ENCODE data around the gene HSPA9. TPM values are rescaled to one million over a fixed set of nuclear protein-coding genes. Genes with fewer than 3 reads are reported as not detected.

HSPA9 gene
- total and polyA plus RNA-seq, 2 of the 8 experiments (the other 6 are each of a cell fraction or from before 2014, with no cell fraction given) = 191 to 395 TPM

GRCh38 chr5:138545919-138546562, 29.2 kb downstream of the HSPA9 start:
- Histone ChIP-seq H3K27ac (ENCODE audit: low read depth, low read length) (no peak overlapping the region), H3K9ac (replicated peaks in 1 of 4; ENCODE audit: extremely low read depth in 1 of 4, low read depth in 3 of 4, low read length in 3 of 4) (no peak overlapping the region; a peak in 1 of 7 replicates)
- POLR2A ChIA-PET (ENCODE audit: partially characterized antibody) = interaction anchor here (2.9 to 26.9 kb wide), 3 partner anchors 10 to 81 kb away, joined by 12 to 1018 read pairs (median 38); partner anchors contain the start of genes EGR1 and HSPA9

More at GRCh38 chr5:138545919-138546562, 29.2 kb downstream of the HSPA9 start:
- Histone ChIP-seq H3K27me3 (replicated peaks in 1 of 4; ENCODE audit: control insufficient read depth in 3 of 4, extremely low read depth in 1 of 4, insufficient read depth in 3 of 4, low read length in 3 of 4) (no peaks in the 10 kb centered on the region), H2BK5ac (ENCODE audit: low read depth, low read length) (no peak overlapping the region), H3K4me2 (ENCODE audit: insufficient read depth in 1 of 2, low read depth in 2 of 2, low read length in 2 of 2) (peak overlapping the region in 1 of 2 experiments; percentile 1; a peak in 2 of 4 replicates), H2BK15ac (ENCODE audit: low read length) (no peak overlapping the region), H2BK20ac (ENCODE audit: low read length) (no peak overlapping the region), H3K36me3 (ENCODE audit: control insufficient read depth in 2 of 4, insufficient read depth in 4 of 4, low read length in 3 of 4) (peaks cover 0 to 3% (median 0%) of the 10 kb centered on the region in 4 experiments; a peak in 1 of 8 replicates), H3K79me1 (ENCODE audit: low read depth, low read length) (peaks cover 10% of the 10 kb centered on the region), H2AK5ac (ENCODE audit: low read depth, low read length) (no peak overlapping the region), H2BK120ac (replicated peaks; ENCODE audit: low read depth, low read length) (no peak overlapping the region), H3K4me3 (ENCODE audit: extremely low read depth in 1 of 4, insufficient read depth in 2 of 4, low read depth in 3 of 4, low read length in 4 of 4) (no peak overlapping the region), H3K18ac (ENCODE audit: extremely low read depth, low read length) (no peak overlapping the region), H4K5ac (ENCODE audit: insufficient read length, low read depth, low read length) (no peak overlapping the region), H3K9me3 (ENCODE audit: insufficient read depth in 2 of 2, low read depth in 1 of 2, low read length in 1 of 2) (no peaks in the 10 kb centered on the region), H4K20me1 (replicated peaks in 1 of 2; ENCODE audit: control insufficient read depth in 1 of 2, insufficient read depth in 2 of 2, low read length in 2 of 2) (peaks cover 2 to 4% of the 10 kb centered on the region in 2 experiments), H4K91ac (replicated peaks; ENCODE audit: insufficient read length, low read length) (no peak overlapping the region), H2BK12ac (ENCODE audit: low read depth, low read length) (no peak overlapping the region), H3K23me2 (ENCODE audit: low read depth, low read length) (peaks cover 15% of the 10 kb centered on the region), H3K4ac (replicated peaks; ENCODE audit: insufficient read length, low read depth, low read length) (no peak overlapping the region), H3K14ac (ENCODE audit: insufficient read length) (no peak overlapping the region), H2AFZ (ENCODE audit: low read length) (no peak overlapping the region), H4K8ac (ENCODE audit: extremely low read depth, insufficient read depth, low read length) (no peak overlapping the region), H3K79me2 (ENCODE audit: control insufficient read depth in 1 of 2, insufficient read depth in 2 of 2, low read length in 2 of 2) (peaks cover 40 to 82% of the 10 kb centered on the region in 2 experiments), H3K23ac (ENCODE audit: insufficient read length) (no peak overlapping the region), H3K4me1 (replicated peaks in 1 of 4; ENCODE audit: control insufficient read depth in 3 of 4, insufficient read depth in 4 of 4, low read length in 3 of 4) (peaks cover 0 to 12% (median 2%) of the 10 kb centered on the region in 4 experiments; a peak in 4 of 7 replicates), H3K56ac (replicated peaks; ENCODE audit: insufficient read length, low read depth, low read length) (no peak overlapping the region)
- CTCF ChIA-PET (ENCODE audit: partially characterized antibody) = interaction anchor here (0.6 to 1.2 kb wide), 5 partner anchors 10 to 96 kb away, joined by 3 to 5 read pairs (median 3); no protein-coding TSS in a partner anchor
- FAIRE-seq (no peak), DNase-seq (ENCODE audit: low read depth in 1 of 2, low spot score in 2 of 2) (no peak)
- TF ChIP-seq CBX8 (IDR thresholded peaks at IDR 0.05; ENCODE audit: borderline replicate concordance, low read depth, low read length) (no peak), SP4 (IDR thresholded peaks at IDR 0.05; ENCODE audit: low read length) (no peak), POLR2A (IDR thresholded peaks at IDR 0.05; ENCODE audit: control extremely low read depth in 1 of 2, low read depth in 2 of 2, low read length in 2 of 2) (no peak), BRCA1 (IDR thresholded peaks at IDR 0.05; ENCODE audit: low read depth, low read length) (no peak), SRF (IDR thresholded peaks at IDR 0.05; ENCODE audit: low read depth, low read length) (no peak), NANOG (IDR thresholded peaks at IDR 0.05; ENCODE audit: insufficient read depth, low read depth, low read length, poor library complexity, severe bottlenecking) (no peak), POLR2AphosphoS5 (IDR thresholded peaks at IDR 0.05; ENCODE audit: low read depth, low read length) (no peak), RXRA (IDR thresholded peaks at IDR 0.05; ENCODE audit: insufficient read depth, low read depth, low read length) (no peak), EGR1 (IDR thresholded peaks at IDR 0.05; ENCODE audit: borderline replicate concordance, low read depth, low read length) (no peak), MAX (IDR thresholded peaks at IDR 0.05) (no peak), KDM1A (IDR thresholded peaks at IDR 0.05; ENCODE audit: borderline replicate concordance, low read length) (no peak)
- 85% methylated on average over 6 of the region's 6 CpGs; no CpG with 5 or more reads in 1 of the 2 experiments for WGBS, 2 experiments (ENCODE audit: extremely low coverage in 1 of 2, insufficient coverage in 1 of 2, insufficient read length in 1 of 2, insufficient replicate concordance in 2 of 2, low coverage in 1 of 2, low lambda C conversion rate in 2 of 2, missing lambda C conversion rate in 1 of 2)
